Epithelial cell of esophagus (primary cell): ENCODE measurements around the gene INTS3.

Source experiments
- DNase-seq: peaks from one replicate; pipeline ENCODE4 v3.0.0; 2010; ENCODE audit warnings: low read depth
- H3K4me3 ChIP-seq: 2 replicates; pipeline ENCODE4 v1.5.1; 2011; ENCODE audit warnings: mild to moderate bottlenecking, low read length, control low read depth
- TF ChIP-seq, protein P1 (sequence below): IDR thresholded peaks from 2 replicates; pipeline ENCODE4 v1.5.1; 2011; ENCODE audit warnings: low read depth, mild to moderate bottlenecking, low read length, control low read depth, inconsistent platforms; ENCODE audit not compliant: insufficient read depth; ENCODE audit errors: missing control alignments

The INTS3 gene

DNA sequence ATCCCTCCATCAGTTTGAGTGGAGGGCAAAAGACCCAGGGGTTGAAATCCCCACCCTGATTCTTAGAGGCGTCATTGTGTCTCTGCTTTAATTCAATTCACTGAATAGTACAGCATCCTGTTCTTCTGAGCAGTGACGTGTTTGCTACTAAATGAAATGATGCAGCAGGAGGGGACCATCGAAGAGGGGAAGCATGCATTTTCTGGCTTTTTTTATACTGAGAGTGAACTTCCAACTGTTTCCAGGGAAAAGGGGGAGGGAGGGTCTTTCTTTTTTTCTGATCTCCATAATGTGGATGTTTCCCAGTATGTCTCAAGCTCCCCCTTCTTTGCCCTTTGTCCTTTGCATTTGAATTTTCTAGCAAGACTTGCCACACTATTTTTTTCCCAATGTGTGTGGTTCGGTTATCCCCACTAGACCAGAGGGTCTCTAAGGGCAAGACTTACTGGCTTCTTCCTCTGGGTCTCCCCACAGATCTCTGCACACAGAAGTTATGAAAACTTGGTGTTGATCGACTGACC is 2.7 kb downstream of the INTS3 start:
- no peak for DNase-seq
- H3K4me3 ChIP-seq, result no peak overlapping the region
- TF ChIP-seq, protein P1, sequence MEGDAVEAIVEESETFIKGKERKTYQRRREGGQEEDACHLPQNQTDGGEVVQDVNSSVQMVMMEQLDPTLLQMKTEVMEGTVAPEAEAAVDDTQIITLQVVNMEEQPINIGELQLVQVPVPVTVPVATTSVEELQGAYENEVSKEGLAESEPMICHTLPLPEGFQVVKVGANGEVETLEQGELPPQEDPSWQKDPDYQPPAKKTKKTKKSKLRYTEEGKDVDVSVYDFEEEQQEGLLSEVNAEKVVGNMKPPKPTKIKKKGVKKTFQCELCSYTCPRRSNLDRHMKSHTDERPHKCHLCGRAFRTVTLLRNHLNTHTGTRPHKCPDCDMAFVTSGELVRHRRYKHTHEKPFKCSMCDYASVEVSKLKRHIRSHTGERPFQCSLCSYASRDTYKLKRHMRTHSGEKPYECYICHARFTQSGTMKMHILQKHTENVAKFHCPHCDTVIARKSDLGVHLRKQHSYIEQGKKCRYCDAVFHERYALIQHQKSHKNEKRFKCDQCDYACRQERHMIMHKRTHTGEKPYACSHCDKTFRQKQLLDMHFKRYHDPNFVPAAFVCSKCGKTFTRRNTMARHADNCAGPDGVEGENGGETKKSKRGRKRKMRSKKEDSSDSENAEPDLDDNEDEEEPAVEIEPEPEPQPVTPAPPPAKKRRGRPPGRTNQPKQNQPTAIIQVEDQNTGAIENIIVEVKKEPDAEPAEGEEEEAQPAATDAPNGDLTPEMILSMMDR, result no peak

DNA sequence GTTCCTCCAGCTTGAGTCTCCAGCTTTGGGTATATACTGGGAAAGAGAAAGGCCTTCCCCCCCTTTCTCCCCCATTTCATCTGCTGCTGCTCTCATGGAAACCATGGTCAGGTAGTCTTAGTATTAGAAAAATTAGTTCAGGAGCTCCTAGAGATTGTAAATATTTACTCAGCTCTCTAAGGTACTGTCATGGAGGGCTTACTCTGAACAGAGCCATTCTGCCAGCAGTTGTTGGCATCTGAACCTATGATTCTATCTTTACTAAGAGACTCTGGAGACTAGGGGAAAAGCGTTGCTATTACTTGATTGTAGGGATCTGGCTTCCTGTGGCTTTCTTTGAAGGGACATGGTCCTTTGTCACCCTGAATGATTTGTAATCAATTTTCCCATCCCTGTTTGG is 6.1 kb downstream of the INTS3 start:
- H3K4me3 ChIP-seq, result no peak overlapping the region
- no peak for DNase-seq
- TF ChIP-seq, protein P1, result no peak

DNA sequence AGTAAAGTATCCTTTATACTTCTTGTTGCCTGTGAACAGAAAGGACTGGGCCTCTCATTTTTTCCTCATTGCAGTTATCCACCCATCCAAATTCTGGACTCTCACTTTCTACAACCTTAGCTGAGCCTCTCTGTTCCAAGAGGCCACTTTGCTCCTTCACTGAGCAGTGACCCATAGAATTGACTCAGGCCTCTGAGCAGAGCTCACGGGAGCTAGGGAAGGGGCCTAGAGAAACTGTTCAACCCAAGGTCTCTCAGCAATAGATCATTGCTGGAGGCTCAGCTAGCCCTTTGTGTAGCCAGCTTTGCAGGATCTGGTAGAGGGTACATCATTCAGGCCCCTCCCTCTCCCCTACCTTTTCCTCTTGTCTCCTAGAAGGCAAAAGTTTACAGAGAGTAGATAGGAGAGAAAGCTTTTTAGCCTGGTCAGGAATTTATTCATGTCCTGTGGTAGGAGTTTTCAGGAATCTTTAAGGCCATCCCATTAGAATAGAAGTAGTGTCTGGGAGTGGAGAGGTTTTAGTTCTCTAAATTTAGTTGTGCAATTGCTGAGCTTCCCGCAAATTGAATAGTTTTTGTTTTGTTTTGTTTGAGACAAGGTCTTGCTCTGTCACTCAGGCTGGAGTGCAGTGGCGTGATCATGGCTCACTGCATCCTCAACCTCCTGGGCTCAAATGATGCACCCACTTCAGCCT is 6.7 kb downstream of the INTS3 start:
- no peak for DNase-seq
- H3K4me3 ChIP-seq, result no peak overlapping the region
- TF ChIP-seq, protein P1, result no peak

DNA sequence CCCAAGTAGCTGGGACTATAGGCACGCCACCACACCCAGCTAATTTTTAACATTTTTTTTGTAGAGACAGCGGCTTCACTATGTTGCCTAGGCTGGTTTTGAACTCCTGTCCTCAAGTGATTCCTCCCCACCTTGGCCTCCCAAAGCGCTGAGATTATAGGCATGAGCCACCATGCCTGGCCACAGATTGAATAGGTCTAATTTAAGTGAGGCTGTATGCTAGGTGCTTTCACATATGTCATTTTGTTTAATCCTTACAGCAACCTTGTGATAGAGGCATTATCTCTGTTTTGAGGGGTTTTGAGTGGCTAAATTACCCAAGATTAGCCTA is 7.2 kb downstream of the INTS3 start:
- TF ChIP-seq, protein P1, result no peak
- DNase-seq, result no peak
- no peak overlapping the region for H3K4me3 ChIP-seq

DNA sequence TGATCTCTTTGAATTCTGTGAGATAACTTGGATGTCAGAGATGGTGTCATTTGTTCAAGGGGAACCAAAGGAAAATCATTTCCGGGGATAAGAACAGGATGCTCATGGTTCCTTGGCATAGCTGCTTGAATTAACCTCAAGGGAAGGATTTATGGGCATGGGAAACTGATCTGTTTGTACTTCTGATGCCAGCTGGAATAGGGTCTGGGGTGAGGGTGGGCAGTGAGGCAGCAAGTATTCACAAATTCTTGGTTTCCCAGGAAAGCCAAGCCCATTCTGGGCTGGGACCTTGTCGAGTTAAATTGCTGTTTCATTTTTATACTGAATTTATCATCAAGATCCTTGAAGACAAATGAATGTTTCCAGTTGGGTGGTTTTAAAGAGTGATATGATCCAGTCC is 14.1 kb downstream of the INTS3 start:
- TF ChIP-seq, protein P1, result no peak
- H3K4me3 ChIP-seq, result no peak overlapping the region
- DNase-seq, result no peak

DNA sequence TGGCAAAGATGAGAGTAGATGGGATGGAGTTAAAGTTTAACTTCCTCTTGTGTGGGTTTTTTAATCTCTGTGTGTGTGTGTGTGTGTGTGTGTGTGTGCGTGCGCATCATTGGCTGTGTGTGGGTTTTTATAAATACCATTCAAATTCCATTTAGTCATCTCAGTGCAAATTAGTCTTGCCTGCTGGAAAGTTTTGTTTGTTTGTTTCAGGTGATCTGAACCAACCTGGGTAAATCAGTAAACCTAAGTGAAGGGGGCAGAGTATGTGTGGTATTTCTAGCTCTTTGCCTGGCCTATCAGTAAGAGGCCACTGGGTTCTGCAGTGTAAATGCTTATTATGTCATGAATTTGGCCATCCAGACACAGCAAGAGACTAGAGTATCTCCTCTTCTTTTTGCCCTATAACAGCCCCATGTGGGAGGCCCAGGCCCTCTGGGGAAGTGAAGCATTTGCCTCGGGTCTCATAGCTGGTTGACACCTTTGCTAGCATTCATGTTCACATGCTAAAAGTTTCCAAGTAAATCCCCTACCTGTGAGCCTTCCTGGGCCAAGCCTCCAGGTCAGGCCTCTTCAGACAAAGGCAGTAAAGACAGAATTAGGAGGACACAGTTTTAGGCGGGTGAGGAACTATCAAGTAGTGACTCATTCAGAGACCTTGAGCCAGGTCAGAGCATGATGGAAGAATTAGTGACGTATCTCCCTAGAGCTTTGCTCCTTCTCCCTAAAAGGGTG is 14.7 kb downstream of the INTS3 start:
- TF ChIP-seq, protein P1, result no peak
- peak; percentile 15 for DNase-seq
- no peak overlapping the region for H3K4me3 ChIP-seq
